Stimulated activated CD4-positive, alpha-beta T cell treated with anti-CD3 and anti-CD28 coated beads, Interleukin-4, amount 100 ng/mL, for 48 hours (primary cell): ENCODE measurements around the gene BOLL.
"Not testable (repeated sequence)": the region's sequence is repeated elsewhere in the genome, so short reads cannot be mapped to it uniquely, and the experiment has no call there.

Experiments used
- DNase-seq, 2 donors: peaks; one replicate each; pipeline ENCODE4 v3.0.0-alpha.2; 2020; ENCODE audit warnings: low read depth in 2 of 2

The BOLL gene

DNA sequence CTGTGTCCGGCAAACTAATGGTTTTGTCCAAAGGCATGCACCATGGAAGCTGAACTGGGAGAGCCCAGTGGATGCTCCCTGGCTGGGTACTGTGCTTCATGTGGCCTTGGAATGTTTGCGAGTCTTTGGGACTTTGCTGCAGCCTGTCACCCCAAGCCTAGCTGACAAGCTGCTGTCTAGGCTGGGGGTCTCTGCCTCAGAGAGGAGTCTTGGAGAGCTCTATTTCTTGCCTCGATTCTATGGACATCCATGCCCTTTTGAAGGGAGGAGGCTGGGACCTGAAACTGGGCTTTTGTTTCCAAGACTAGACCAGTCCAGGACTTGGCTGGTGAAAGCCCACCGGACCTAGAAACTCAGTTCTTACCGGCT, 78.3 kb downstream of the BOLL start:
- DNase-seq: no peak

DNA sequence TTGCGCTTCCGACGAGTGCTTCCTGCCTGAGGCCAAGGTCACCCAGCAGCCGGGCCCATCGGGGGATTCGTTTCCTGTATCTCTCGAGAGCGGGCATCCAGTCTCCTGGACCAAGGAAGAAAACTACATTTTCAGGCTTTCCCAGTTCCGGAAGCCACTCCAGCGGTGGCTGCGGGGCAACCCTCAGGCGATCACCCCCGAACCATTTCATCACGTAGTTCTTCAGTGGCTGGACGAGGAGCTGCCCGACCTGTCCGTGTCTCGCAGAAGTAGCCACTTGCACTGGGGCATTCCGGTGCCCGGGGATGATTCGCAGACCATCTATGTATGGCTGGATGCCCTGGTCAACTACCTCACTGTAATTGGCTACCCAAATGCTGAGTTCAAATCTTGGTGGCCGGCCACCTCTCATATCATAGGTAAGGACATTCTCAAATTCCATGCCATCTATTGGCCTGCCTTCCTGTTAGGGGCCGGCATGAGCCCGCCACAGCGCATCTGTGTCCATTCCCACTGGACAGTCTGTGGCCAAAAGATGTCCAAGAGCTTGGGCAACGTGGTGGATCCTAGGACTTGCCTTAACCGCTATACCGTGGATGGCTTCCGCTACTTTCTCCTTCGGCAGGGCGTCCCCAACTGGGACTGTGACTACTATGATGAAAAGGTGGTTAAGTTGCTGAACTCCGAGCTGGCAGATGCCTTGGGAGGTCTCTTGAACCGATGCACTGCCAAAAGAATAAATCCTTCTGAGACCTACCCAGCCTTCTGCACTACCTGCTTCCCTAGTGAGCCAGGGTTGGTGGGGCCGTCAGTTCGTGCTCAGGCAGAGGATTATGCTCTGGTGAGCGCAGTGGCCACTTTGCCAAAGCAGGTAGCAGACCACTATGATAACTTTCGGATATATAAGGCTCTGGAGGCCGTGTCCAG, 78.9 kb downstream of the BOLL start:
- DNase-seq: peak in 1 of 2 donors; percentile 25

DNA sequence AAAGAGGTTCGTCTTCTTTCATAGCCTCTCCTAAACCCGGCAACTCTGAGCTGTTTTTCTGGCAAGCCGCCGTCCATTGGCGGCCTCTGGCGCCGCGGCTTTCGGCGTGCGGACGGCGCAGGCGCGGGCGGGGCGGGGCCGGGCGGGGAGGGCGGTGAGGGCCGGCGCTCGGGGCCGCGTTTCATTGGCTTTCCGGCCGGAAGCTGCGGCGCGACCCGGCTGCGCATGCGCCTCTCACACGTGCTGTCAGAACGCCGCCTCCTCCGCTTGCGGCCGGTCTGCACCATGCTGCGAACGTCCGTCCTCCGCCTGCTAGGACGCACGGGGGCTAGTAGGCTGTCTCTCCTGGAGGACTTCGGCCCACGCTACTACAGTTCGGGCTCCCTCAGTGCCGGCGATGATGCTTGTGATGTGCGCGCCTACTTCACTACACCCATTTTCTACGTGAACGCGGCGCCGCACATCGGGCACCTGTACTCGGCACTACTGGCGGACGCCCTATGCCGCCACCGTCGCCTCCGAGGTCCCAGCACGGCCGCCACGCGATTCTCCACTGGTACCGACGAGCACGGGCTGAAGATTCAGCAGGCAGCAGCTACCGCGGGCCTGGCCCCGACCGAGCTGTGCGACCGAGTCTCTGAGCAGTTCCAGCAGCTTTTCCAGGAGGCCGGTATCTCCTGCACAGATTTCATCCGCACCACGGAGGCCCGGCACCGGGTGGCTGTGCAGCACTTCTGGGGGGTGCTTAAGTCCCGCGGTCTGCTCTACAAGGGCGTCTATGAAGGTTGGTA, 79.8 kb downstream of the BOLL start, which contains the start of gene MARS2:
MARS2 (plus strand) TSS at position 249 of the 791 bp plus-strand sequence; CDS start at position 286, 37 bp downstream.
- DNase-seq: peak; percentile 89 to 93

DNA sequence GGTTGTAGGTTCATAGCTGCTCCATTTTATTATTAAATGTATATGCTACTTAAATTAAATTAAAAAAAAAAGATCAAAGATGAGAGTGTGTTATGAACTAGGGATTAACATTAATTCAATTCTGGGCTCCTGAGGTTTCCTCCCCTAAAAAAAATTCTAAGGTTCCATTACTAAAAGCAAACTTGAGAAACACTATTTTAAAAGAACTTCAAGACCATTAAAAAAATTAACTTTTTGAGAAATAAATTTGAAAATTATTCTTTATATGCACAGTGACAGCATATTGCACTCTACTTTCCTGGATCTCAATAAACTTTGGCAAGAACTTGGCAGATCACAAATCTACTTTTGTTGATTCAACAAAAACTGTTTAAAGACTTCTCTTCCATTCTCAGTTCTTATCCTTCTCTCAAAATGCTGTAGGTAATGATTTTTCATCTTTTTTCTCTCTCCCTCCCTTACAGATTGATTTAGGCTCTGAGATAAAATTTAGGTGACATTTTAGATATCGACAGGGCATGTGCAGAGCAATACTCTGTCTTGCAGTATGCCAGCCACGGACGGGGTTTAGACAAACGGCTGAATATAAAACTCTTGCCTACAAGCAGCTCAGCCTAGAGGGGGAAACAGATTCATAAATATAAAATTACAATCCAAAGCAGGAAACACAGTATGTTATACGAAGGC, 80.5 kb downstream of the BOLL start:
- DNase-seq: no peak

DNA sequence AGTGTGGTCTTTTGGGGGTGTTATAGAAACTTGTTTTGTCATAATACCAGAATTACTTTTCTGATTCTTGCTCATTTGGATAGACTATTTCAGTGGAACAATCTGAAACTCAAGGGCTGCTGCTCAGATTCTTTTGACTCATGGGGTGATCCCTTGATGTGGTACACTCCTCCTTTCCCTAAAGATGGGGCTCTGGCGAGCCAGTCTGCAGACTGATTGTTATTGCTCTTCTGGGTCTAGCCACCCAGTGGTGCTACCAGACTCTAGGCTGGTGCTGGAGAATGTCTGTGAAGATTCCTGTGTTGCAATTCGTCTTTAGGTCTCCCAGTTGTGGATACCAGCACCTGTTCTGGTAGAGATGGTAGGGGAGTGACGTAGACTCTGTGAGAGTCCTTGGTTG, 84.2 kb downstream of the BOLL start:
- DNase-seq: no peak

DNA sequence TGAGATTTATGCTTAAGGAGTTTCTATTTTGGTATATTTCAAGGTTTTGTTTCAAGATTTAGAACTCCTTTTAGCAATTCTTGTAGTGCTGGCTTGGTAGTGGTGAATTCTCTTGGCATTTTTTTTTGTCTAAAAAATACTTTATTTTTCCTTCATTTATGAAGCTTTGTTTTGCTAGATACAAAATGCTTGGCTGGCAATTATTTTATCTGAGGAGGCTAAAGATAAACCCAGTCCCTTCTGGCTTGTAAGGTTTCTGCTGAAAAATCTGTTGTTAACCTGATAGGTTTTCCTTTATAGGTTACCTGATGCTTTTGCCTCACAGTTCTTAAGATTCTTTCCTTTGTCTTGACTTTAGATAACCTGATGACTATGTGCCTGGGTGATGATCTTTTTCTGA, 85.4 kb downstream of the BOLL start:
- not testable (repeated sequence) for DNase-seq

DNA sequence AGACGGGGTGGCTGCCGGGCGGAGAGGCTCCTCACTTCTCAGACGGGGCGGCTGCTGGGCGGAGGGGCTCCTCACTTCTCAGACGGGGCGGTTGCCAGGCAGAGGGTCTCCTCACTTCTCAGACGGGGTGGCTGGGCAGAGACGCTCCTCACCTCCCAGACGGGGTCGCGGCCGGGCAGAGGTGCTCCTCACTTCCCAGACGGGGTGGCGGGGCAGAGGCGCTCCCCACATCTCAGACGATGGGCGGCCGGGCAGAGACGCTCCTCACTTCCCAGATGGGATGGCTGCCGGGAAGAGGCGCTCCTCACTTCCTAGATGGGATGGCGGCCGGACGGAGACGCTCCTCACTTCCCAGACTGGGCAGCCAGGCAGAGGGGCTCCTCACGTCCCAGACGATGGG, 88.5 kb downstream of the BOLL start:
- DNase-seq: not testable (repeated sequence)

DNA sequence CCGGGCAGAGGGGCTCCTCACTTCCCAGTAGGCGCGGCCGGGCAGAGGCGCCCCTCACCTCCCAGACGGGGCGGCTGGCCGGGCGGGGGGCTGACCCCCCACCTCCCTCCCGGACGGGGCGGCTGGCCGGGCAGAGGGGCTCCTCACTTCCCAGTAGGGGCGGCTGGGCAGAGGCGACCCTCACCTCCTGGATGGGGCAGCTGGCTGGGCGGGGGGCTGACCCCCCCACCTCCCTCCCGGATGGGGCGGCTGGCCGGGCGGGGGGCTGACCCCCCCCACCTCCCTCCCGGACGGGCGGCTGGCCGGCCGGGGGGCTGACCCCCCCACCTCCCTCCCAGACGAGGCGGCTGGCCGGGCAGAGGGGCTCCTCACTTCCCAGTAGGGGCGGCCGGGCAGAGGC, 89.1 kb downstream of the BOLL start:
- DNase-seq: not testable (repeated sequence)

DNA sequence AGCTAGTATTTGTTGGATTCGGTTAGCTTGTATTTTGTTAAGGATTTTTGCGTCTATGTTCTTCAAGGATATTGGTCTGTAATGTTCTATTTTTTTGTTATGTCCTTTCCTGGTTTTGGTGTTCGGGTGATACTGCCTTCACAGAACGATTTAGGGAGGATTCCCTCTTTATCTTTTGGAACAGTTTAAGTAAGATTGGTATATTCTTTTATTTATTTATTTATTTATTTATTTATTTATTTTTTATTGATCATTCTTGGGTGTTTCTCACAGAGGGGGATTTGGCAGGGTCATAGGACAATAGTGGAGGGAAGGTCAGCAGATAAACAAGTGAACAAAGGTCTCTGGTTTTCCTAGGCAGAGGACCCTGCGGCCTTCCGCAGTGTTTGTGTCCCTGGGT, 89.9 kb downstream of the BOLL start:
- DNase-seq: not testable (repeated sequence)

DNA sequence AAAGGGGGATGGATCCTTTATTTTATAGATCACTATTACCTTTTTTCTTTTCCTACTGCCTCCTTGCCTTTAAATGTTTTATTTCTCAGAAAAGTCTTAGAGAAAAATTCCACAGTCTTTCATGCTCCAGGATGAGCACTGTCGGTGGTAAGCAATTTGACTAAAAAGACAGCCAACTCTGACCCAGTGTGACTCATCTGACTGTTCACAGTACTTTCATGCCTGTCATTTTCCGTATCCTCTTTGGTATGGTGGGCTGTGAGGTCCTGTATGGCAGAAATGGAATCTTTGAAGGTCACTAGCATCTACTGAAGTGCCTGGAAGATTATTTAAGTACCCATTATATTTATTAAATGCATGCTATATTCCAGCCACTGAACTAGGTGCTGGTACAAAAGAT, 107.6 kb downstream of the BOLL start:
- DNase-seq: no peak

DNA sequence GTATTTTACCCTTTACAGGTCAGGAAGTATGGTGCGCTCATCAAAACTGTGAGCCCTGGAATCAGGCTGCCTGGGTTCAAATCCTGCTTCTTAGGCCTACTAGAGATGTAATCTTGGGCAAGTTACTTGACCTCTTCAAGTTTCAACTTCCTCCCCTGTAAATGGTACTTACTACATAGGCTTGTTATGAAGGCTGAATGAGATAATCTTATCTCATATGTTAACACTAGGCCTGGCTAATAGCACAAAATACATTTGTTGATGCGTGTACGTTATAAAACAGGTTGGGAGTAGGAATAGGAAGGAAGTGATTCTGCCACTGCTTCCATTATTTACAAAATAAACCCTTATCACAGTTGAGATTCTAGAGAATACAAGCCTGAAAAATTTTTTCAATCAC, 108.1 kb downstream of the BOLL start:
- DNase-seq: no peak
